ENCODE data around the gene MARK1.

DNA sequence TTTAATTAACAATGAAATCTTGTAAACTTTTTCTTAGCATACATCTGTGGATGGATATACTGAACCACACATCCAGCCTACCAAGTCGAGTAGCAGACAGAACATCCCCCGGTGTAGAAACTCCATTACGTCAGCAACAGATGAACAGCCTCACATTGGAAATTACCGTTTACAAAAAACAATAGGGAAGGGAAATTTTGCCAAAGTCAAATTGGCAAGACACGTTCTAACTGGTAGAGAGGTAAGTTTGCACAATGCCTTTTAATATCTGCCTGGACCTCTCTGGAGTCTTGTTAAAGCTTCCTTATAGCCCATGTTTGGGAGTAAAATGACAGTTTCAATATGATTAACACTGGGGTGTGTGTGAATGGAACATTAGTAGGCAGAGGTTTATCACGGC, 51.4 kb downstream of the MARK1 start:
- no peak for TF ChIP-seq POLR2A (IDR thresholded peaks at IDR 0.05)
- TF ChIP-seq, protein P1, sequence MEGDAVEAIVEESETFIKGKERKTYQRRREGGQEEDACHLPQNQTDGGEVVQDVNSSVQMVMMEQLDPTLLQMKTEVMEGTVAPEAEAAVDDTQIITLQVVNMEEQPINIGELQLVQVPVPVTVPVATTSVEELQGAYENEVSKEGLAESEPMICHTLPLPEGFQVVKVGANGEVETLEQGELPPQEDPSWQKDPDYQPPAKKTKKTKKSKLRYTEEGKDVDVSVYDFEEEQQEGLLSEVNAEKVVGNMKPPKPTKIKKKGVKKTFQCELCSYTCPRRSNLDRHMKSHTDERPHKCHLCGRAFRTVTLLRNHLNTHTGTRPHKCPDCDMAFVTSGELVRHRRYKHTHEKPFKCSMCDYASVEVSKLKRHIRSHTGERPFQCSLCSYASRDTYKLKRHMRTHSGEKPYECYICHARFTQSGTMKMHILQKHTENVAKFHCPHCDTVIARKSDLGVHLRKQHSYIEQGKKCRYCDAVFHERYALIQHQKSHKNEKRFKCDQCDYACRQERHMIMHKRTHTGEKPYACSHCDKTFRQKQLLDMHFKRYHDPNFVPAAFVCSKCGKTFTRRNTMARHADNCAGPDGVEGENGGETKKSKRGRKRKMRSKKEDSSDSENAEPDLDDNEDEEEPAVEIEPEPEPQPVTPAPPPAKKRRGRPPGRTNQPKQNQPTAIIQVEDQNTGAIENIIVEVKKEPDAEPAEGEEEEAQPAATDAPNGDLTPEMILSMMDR (IDR thresholded peaks at IDR 0.05 in 4 of 5, conservative IDR thresholded peaks at IDR 0.05 in 1 of 5): no peak
